ENCODE results near the gene EVI5.

The EVI5 gene

DNA sequence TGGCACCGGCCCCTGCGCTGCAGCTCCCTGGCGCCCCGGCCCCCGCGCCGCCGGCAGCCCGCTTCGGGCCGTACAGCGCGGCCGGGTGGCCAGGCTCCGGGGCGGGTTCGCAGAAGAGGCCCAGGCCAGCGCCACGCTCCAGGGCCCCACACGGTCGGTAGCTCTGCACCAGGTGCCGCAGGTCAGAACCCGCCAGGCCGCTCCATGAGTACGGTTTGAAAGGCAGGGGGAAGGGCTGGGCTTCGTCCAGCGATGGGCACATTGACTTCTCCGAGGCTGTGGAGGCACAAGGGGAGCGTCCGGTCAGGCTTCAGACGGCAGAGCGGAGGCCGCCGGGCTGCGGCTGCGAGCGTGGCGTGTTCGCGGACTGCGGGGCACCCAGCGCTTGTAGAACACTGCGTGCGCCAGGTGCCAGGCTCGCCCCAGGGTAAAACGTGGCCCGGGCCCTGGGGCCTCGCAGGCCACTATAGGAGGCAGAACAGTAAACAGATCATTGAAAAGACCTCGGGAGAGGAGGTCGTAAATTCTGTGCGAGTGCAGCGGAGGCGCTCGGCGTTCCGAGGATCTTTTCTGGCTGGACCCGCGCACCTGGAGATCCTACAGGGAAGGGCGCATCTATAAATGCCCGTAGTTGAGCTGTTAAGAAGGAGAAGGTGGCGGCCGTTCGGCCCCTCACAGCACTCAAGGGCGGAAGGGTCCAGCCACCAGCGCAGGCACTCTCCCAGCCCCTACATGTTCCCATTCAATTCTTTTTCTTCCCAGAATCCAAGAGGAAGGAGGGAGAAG, 303.9 kb downstream of the EVI5 start:
- CTCF ChIA-PET = no interaction called here
- POLR2A ChIA-PET = no interaction called here
- TF ChIP-seq ZNF384 (IDR thresholded peaks at IDR 0.05) (no peak), TARDBP (IDR thresholded peaks at IDR 0.05) (no peak)
- no peak for DNase-seq (ENCODE audit: extremely low spot score)

DNA sequence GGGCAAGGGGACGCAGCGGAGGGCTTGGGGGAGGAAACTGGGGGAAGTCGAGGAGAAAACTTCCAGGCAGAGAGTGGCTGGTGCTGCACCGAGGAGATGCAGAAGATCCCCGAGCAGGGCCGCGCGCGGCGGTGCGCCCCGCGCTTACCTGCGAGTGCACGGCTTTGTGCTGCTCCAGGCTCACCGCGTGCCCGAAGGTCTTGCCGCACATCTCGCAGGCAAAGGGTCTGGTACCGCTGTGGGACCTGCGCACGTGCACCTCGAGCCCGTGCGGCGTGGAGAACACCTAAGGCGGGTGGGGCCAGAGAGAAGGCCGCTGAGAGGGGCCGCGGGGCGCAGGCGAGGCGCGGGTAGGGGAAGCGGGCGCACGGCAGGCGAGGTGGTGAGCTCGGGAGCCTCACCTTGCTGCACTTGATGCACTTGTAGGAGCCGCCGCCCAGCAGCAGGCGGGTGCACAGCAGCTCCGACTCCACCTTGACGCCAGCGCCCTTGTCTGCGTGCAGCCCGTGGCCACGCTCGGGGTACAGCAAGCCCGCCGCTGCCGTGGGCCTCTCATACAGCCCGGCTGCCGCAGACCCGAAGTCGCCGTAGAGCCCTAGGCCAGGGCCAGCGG, 304.6 kb downstream of the EVI5 start:
- POLR2A ChIA-PET = no interaction called here
- DNase-seq (ENCODE audit: extremely low spot score) = no peak
- CTCF ChIA-PET = no interaction called here
- no peak for TF ChIP-seq FOXA1 (IDR thresholded peaks at IDR 0.05)
- TF ChIP-seq ELF4 (IDR thresholded peaks at IDR 0.05) = no peak
- TF ChIP-seq BHLHE40 (IDR thresholded peaks at IDR 0.05; ENCODE audit: borderline replicate concordance) = no peak

DNA sequence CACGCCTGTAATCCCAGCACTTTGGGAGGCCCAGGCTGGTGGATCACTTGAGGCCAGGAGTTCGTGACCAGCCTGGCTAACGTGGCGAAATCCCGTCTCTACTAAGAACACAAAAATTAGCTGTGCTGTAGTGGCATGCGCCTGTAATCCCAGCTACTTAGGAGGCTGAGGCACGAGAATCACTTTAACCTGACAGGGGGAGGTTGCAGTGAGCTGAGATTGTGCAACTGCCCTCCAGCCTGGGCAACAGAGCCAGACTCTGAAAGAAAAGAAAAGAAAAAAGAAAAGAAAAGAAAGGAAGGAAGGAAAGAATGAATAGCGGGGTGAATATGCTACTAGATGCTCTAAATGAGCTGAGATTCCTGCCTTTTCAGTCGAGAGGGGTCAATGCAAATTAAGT, 305.3 kb downstream of the EVI5 start:
- no peak for DNase-seq (ENCODE audit: extremely low spot score)
- TF ChIP-seq FOXA1 (IDR thresholded peaks at IDR 0.05) = no peak
- no peak for TF ChIP-seq LEF1 (IDR thresholded peaks at IDR 0.05; ENCODE audit: borderline replicate concordance)
- no peak for TF ChIP-seq BHLHE40 (IDR thresholded peaks at IDR 0.05; ENCODE audit: borderline replicate concordance)
- TF ChIP-seq ELF4 (IDR thresholded peaks at IDR 0.05) = no peak
- TF ChIP-seq TARDBP (IDR thresholded peaks at IDR 0.05) = no peak
- ChIA-PET CTCF (no interaction called here), POLR2A (no interaction called here)

DNA sequence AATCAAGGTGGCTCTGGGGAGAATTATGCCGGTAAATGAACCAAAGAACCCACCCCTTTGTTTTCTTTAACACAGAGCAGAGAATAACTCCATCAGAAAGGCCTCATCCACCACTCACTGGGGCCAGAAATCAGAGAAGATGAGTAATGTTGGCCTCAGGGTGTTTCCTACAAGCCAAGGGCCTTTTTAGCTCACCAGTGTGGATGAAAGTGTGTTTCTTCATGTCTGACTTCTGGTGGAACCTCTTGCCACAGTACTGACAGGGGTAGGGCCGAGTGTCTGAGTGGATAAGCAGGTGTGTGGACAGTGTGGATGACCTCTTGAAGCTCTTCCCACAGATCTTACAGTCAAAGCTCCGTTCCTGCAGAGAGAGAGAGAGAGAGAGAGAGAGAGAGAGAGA, 306.5 kb downstream of the EVI5 start:
- TF ChIP-seq, protein P1, sequence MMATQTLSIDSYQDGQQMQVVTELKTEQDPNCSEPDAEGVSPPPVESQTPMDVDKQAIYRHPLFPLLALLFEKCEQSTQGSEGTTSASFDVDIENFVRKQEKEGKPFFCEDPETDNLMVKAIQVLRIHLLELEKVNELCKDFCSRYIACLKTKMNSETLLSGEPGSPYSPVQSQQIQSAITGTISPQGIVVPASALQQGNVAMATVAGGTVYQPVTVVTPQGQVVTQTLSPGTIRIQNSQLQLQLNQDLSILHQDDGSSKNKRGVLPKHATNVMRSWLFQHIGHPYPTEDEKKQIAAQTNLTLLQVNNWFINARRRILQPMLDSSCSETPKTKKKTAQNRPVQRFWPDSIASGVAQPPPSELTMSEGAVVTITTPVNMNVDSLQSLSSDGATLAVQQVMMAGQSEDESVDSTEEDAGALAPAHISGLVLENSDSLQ (IDR thresholded peaks at IDR 0.05) = no peak
- TF ChIP-seq ARNT (IDR thresholded peaks at IDR 0.05) (no peak), SP1 (IDR thresholded peaks at IDR 0.05) (no peak), BHLHE40 (IDR thresholded peaks at IDR 0.05; ENCODE audit: borderline replicate concordance) (no peak), L3MBTL2 (conservative IDR thresholded peaks at IDR 0.05) (no peak), LEF1 (IDR thresholded peaks at IDR 0.05; ENCODE audit: borderline replicate concordance) (no peak), ELF4 (IDR thresholded peaks at IDR 0.05) (no peak)
- CTCF ChIA-PET = interaction anchor here (0.6 to 0.7 kb wide), 3 partner anchors 19 to 214 kb away, joined by 3 to 5 read pairs (median 4); no protein-coding TSS in a partner anchor
- POLR2A ChIA-PET = interaction anchor here (1.2 kb wide), 1 partner anchor 8 kb away, joined by 3 read pairs; the partner anchor contains the start of gene GFI1
- DNase-seq (ENCODE audit: extremely low spot score) = no peak

DNA sequence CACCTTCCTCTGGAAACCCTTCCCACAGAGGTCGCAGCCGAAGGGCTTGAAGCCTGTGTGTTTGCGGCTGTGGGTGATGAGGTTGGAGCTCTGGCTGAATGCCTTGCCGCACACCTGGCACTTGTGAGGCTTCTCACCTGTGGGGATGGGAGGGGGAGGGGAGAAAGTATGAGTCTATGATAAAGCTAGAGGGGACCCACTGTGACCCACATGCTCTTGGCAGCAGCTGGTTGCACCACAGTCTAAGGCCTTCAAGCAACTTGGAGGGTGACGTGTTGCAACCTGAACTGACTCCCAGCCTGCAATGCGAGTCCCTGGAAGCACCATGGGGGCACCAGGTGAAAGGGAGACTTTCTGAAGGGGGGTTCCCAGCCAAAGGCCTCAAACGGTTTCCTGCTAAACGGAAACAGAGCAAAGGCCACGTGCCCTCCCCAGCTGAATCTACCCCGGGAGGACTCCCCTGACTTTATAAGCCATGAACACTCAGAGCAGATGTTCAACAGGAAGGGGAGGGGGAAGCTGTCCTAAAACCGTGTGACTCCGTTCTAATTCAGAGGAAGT, 308.8 kb downstream of the EVI5 start:
- TF ChIP-seq BHLHE40 (IDR thresholded peaks at IDR 0.05; ENCODE audit: borderline replicate concordance) (no peak), SUZ12 (IDR thresholded peaks at IDR 0.05) (no peak), ELF4 (IDR thresholded peaks at IDR 0.05) (no peak), ARNT (IDR thresholded peaks at IDR 0.05) (no peak), FOXK2 (IDR thresholded peaks at IDR 0.05) (no peak), TARDBP (IDR thresholded peaks at IDR 0.05) (no peak), NFRKB (IDR thresholded peaks at IDR 0.05) (no peak), LEF1 (IDR thresholded peaks at IDR 0.05; ENCODE audit: borderline replicate concordance) (no peak), CTBP1 (IDR thresholded peaks at IDR 0.05; ENCODE audit: borderline replicate concordance) (no peak), FOXM1 (IDR thresholded peaks at IDR 0.05; ENCODE audit: borderline replicate concordance) (no peak), ZNF384 (IDR thresholded peaks at IDR 0.05) (no peak), FOXA1 (IDR thresholded peaks at IDR 0.05) (no peak), L3MBTL2 (conservative IDR thresholded peaks at IDR 0.05) (no peak), HDGF (IDR thresholded peaks at IDR 0.05; ENCODE audit: borderline replicate concordance) (no peak)
- TF ChIP-seq, protein P1 (IDR thresholded peaks at IDR 0.05) = no peak
- ChIA-PET POLR2A (no interaction called here), CTCF (interaction anchor here (1.4 kb wide), 1 partner anchor 9 kb away, joined by 5 read pairs; no protein-coding TSS in a partner anchor)
- DNase-seq (ENCODE audit: extremely low spot score) = no peak

DNA sequence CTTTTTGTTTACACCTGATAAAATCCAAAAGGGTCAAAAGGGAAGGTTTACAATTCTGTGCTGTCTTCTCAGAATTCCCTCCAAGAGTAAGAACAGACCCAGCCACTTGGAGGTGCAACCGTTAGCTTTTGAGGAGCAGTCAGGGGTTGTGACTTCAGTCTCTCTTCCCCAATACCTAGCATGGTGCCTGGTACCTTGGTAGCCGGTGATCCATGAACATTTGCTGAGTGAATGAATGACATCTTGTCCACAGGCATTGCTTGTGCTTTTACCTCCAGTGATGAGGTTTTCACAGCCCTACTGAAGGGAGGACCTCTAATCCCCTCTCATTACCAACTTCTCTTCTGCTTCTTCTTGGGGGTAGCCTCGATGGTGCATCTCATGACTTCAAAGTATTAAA, 309.9 kb downstream of the EVI5 start:
- ChIA-PET CTCF (no interaction called here), POLR2A (interaction anchor here (1.3 kb wide), 1 partner anchor 10 kb away, joined by 9 read pairs; no protein-coding TSS in a partner anchor)
- TF ChIP-seq TARDBP (IDR thresholded peaks at IDR 0.05) (no peak), SP1 (IDR thresholded peaks at IDR 0.05) (no peak), L3MBTL2 (conservative IDR thresholded peaks at IDR 0.05) (no peak), ZNF384 (IDR thresholded peaks at IDR 0.05) (no peak), CTBP1 (IDR thresholded peaks at IDR 0.05; ENCODE audit: borderline replicate concordance) (no peak), FOXA1 (IDR thresholded peaks at IDR 0.05) (no peak), LEF1 (IDR thresholded peaks at IDR 0.05; ENCODE audit: borderline replicate concordance) (no peak), HDGF (IDR thresholded peaks at IDR 0.05; ENCODE audit: borderline replicate concordance) (no peak), NFRKB (IDR thresholded peaks at IDR 0.05) (no peak), FOXK2 (IDR thresholded peaks at IDR 0.05) (no peak)
- no peak for DNase-seq (ENCODE audit: extremely low spot score)

All from HEK293T (cell line).